DOHH2 (cell line): ENCODE measurements around the gene ADAM19.

Experiments used
- CTCF ChIP-seq: fragments of 200-600 bp; sonication (generic); IDR thresholded peaks from one replicate; pipeline ENCODE4 v1.5.1; 2014; ENCODE audit warnings: antibody characterized with exemption, mild to moderate bottlenecking, low read depth, low read length; ENCODE audit not compliant: poor library complexity, severe bottlenecking
- EZH2phosphoT487 ChIP-seq: fragments of 200-600 bp; sonication (generic); IDR thresholded peaks from 2 replicates; pipeline ENCODE4 v1.6.1; 2017; ENCODE audit warnings: borderline replicate concordance, mild to moderate bottlenecking, antibody characterized with exemption, low read length, moderate library complexity, mixed read lengths

- TF ChIP-seq EZH2phosphoT487 (no peak), CTCF (no peak)
These were observed 69.4 kb downstream of the ADAM19 start for GRCh38 chr5:157506066-157506590.
